ENCODE data around the gene NCF2. TPM values are rescaled to one million over a fixed set of nuclear protein-coding genes. Genes with fewer than 3 reads are reported as not detected.
"Not testable (repeated sequence)": the region's sequence is repeated elsewhere in the genome, so short reads cannot be mapped to it uniquely, and the experiment has no call there.

The NCF2 gene
- 1 to 10 TPM; 4.3 to 7.1 (median 5.2) TPM for polyA plus RNA-seq (ENCODE audit: insufficient read length in 10 of 10)
- long read RNA-seq, donor 1, partial matches to known transcripts, result 0 of 1 reads
- long read RNA-seq, donor 1, other reads (novel, unspliced or antisense), result 0 of 1 reads
- long read RNA-seq, donor 2, result 0 reads
- long read RNA-seq, donor 3, result 0 reads
- long read RNA-seq, donor 4, partial matches to known transcripts, result 0 of 1 reads
- long read RNA-seq, donor 4, other reads (novel, unspliced or antisense), result 0 of 1 reads
- long read RNA-seq, donor 5, result 0 reads
- long read RNA-seq, donor 6, result 0 reads
- long read RNA-seq, donor 7, partial matches to known transcripts, result 0 of 1 reads
- long read RNA-seq, donor 7, other reads (novel, unspliced or antisense), result 0 of 1 reads
- long read RNA-seq, donor 8, result 0 reads
- long read RNA-seq, donor 9, result 0 reads

GRCh38 chr1:183590244-183591191 lies at the start of gene NCF2:
Gene NCF2 (minus strand): TSS chr1:183590459. CDS start chr1:183590329, 130 bp downstream.
- peak in 1 of 3 donors; percentile 47 for DNase-seq

GRCh38 chr1:183638649-183639387 lies 48.6 kb upstream of the NCF2 start:
- DNase-seq, result no peak

- DNase-seq, result no peak
Measured at GRCh38 chr1:183636783-183637182, 46.5 kb upstream of the NCF2 start.

GRCh38 chr1:183636334-183636682 lies 46.0 kb upstream of the NCF2 start:
- no peak for DNase-seq

GRCh38 chr1:183635606-183636333 lies 45.5 kb upstream of the NCF2 start, which contains the start of gene ARPC5:
Gene ARPC5 (minus strand): TSS chr1:183635783. CDS start chr1:183635659, 124 bp downstream.
- DNase-seq, result peak; percentile 98 to 99 (median 99)

- DNase-seq, result peak in 1 of 3 donors; percentile 40
Measured at GRCh38 chr1:183635099-183635605, 44.9 kb upstream of the NCF2 start.

GRCh38 chr1:183634429-183635065 lies 44.3 kb upstream of the NCF2 start:
- peak in 1 of 3 donors; percentile 19 for DNase-seq

GRCh38 chr1:183633676-183634343 lies 43.6 kb upstream of the NCF2 start:
- DNase-seq, result peak; percentile 42 to 85 (median 75)

- no peak for DNase-seq
Measured at GRCh38 chr1:183632964-183633363, 42.7 kb upstream of the NCF2 start.

- DNase-seq, result no peak
Measured at GRCh38 chr1:183632114-183632513, 41.9 kb upstream of the NCF2 start.

- DNase-seq, result no peak
Measured at GRCh38 chr1:183630748-183631147, 40.5 kb upstream of the NCF2 start.

GRCh38 chr1:183628537-183628936 lies 38.3 kb upstream of the NCF2 start:
- no peak for DNase-seq

GRCh38 chr1:183626236-183626635 lies 36.0 kb upstream of the NCF2 start:
- not testable (repeated sequence) for DNase-seq

- DNase-seq, result peak in 2 of 3 donors; percentile 73 to 80
Measured at GRCh38 chr1:183622884-183623785, 32.9 kb upstream of the NCF2 start.

- DNase-seq, result no peak
Measured at GRCh38 chr1:183622013-183622412, 31.8 kb upstream of the NCF2 start.

GRCh38 chr1:183620311-183620710 lies 30.1 kb upstream of the NCF2 start:
- no peak for DNase-seq

- no peak for DNase-seq
Measured at GRCh38 chr1:183619781-183620180, 29.5 kb upstream of the NCF2 start.

- not testable (repeated sequence) for DNase-seq
Measured at GRCh38 chr1:183618202-183618601, 27.9 kb upstream of the NCF2 start.

- DNase-seq, result not testable (repeated sequence)
Measured at GRCh38 chr1:183612975-183613374, 22.7 kb upstream of the NCF2 start.

All from muscle of back (tissue), 13 donors.